HepG2 (cell line): ENCODE data around the gene FHDC1. TPM values are rescaled to one million over a fixed set of nuclear protein-coding genes. Genes with fewer than 3 reads are reported as not detected.

Experiments
- ATAC-seq: fragments of 200-7000 bp; cut with Tn5 transposase; 3 replicates; pipeline ENCODE4 v1.9.1; 2020; ENCODE audit warnings: mild to moderate bottlenecking, moderate library complexity
- BruUV-seq: library from RNA; stranded (reverse); fragments of 400-500 nt; replicated peaks from 2 replicates; lab custom pipeline; 2021; lab: Mats Ljungman, UMichigan
- CTCF ChIA-PET: fragments of 300-600 bp; formaldehyde crosslinking; extraction: SDS; loops from one replicate; lab custom pipeline; 2021; ENCODE audit warnings: low total read pairs, inconsistent platforms, low intra/inter-chr PET ratio; lab: Yijun Ruan, JAX
- POLR2A ChIA-PET: fragments of 350-600 bp; sonication (Branson Sonifier 250); formaldehyde crosslinking; loops from one replicate; lab custom pipeline; 2020; ENCODE audit warnings: antibody characterized with exemption, inconsistent platforms; lab: Yijun Ruan, JAX
- DNase-seq: peaks from one replicate; pipeline ENCODE4 v3.0.0-alpha.2; 2015; ENCODE audit warnings: low spot score
- FAIRE-seq: peaks from 3 replicates; lab custom pipeline; 2011; peaks lifted over from hg19 to GRCh38; lab: Jason Lieb, UNC
- H2AFZ ChIP-seq: one replicate; pipeline ENCODE4 v1.6.1; 2011; ENCODE audit warnings: low read length, inconsistent platforms
- H3K27ac ChIP-seq: fragments of 300-600 bp; 3 replicates; pipeline ENCODE4 v1.8.0; 2011; ENCODE audit warnings: mixed run types, mild to moderate bottlenecking, mixed read lengths, low read length, inconsistent platforms; ENCODE audit not compliant: insufficient read depth; ENCODE audit errors: extremely low read length
- H3K27me3 ChIP-seq, 2 experiments: fragments of 200-600 bp in 1 of 2; 2 replicates in 1 of 2; 3 replicates in 1 of 2; pipeline versions ENCODE4 v1.6.0 to v1.8.0; 2011; ENCODE audit warnings: low read length in 2 of 2, mild to moderate bottlenecking in 2 of 2, moderate library complexity in 2 of 2, inconsistent platforms in 1 of 2; ENCODE audit not compliant: insufficient read depth in 2 of 2, control insufficient read depth in 1 of 2
- H3K36me3 ChIP-seq, 2 experiments: fragments of 200-600 bp in 1 of 2; replicated peaks in 1 of 2; 2 replicates in 1 of 2; 3 replicates in 1 of 2; pipeline versions ENCODE4 v1.5.1 to v1.8.0; 2011; ENCODE audit warnings: low read length in 2 of 2, inconsistent platforms in 1 of 2; ENCODE audit not compliant: insufficient read depth in 2 of 2, control insufficient read depth in 1 of 2
- H3K4me1 ChIP-seq: 2 replicates; pipeline ENCODE4 v1.5.1; 2012; ENCODE audit warnings: low read length, inconsistent platforms; ENCODE audit not compliant: insufficient read depth
- H3K4me2 ChIP-seq: 2 replicates; pipeline ENCODE4 v1.6.0; 2011; ENCODE audit warnings: low read depth, low read length, inconsistent platforms
- H3K4me3 ChIP-seq, 3 experiments: fragments of 200-600 bp in 1 of 3; sonication (generic), shearing (Covaris generic) in 1 of 3; replicated peaks in 1 of 3; 2 replicates each; pipeline ENCODE4 v1.5.1; 2011 to 2016; ENCODE audit warnings: low read length in 3 of 3, inconsistent platforms in 2 of 3, low read depth in 2 of 3, mild to moderate bottlenecking in 2 of 3, control low read depth in 1 of 3, mixed read lengths in 1 of 3; ENCODE audit not compliant: insufficient read depth in 1 of 3
- H3K79me2 ChIP-seq: one replicate; pipeline ENCODE4 v1.6.1; 2011; ENCODE audit warnings: low read length, inconsistent platforms; ENCODE audit not compliant: insufficient read depth
- H3K9ac ChIP-seq: 2 replicates; pipeline ENCODE4 v1.6.0; 2011; ENCODE audit warnings: mild to moderate bottlenecking, low read depth, low read length, inconsistent platforms; ENCODE audit not compliant: insufficient read depth
- H3K9me3 ChIP-seq: 2 replicates; pipeline ENCODE4 v1.5.1; 2012; ENCODE audit warnings: mild to moderate bottlenecking, low read length
- H4K20me1 ChIP-seq: 2 replicates; pipeline ENCODE4 v1.6.0; 2011; ENCODE audit warnings: inconsistent platforms, mild to moderate bottlenecking, low read length, moderate library complexity; ENCODE audit not compliant: insufficient read depth
- CCAR2 ChIP-seq: fragments of 200-400 bp; formaldehyde crosslinking; optimal IDR thresholded peaks from 2 replicates; pipeline ENCODE3; 2018; ENCODE audit warnings: low read depth, mild to moderate bottlenecking, low read length, moderate library complexity
- PATZ1 ChIP-seq: sonication (generic); formaldehyde crosslinking; IDR thresholded peaks from 2 replicates; pipeline ENCODE4 v1.4.0; 2020; ENCODE audit warnings: missing genetic modification reagents
- SOX5 ChIP-seq: IDR thresholded peaks from 2 replicates; pipeline ENCODE4 v1.6.1; 2016; ENCODE audit warnings: borderline replicate concordance
- ZNF451 ChIP-seq: sonication (generic); formaldehyde crosslinking; IDR thresholded peaks from 2 replicates; pipeline ENCODE4 v1.5.0; 2020; ENCODE audit warnings: mild to moderate bottlenecking, missing genetic modification reagents
- ZNF75D ChIP-seq: sonication (generic); formaldehyde crosslinking; IDR thresholded peaks from 2 replicates; pipeline ENCODE4 v1.8.1; 2023; ENCODE audit warnings: missing genetic modification reagents, mild to moderate bottlenecking, borderline replicate concordance
- WGBS: methylation state at CpG from one replicate; pipeline ENCODE4 v1.1.6; 2017; ENCODE audit warnings: low lambda C conversion rate; 5-methylcytosine and 5-hydroxymethylcytosine counted together
- in situ Hi-C: cut with HindIII; loops from 2 replicates; pipeline ENCODE4 v1.10.0; 2017; ENCODE audit warnings: low pct_unique_long_range_greater_than_20kb; ENCODE audit not compliant: extremely low pct_ligation_motif_present
- intact Hi-C: fragments of 100-400 bp; cut with micrococcal nuclease; formaldehyde crosslinking; loops from one replicate; pipeline ENCODE4 v1.10.0; 2022; ENCODE audit not compliant: unreplicated experiment
- polyA plus RNA-seq, 8 experiments: library from polyadenylated mRNA; depleted of rRNA in 3 of 8; stranded (reverse) in 7 of 8; unstranded in 1 of 8; fragments of >200 nt; fragmentation: Illumina TruSeq in 4 of 8; extraction: Trizol in 4 of 8; gene quantifications; 2 replicates each; pipeline versions ENCODE4 v1.2.1 to v1.2.3, GENCODE V29; 2011 to 2016; ENCODE audit warnings: low read depth in 4 of 8, missing spikeins in 1 of 8, mixed read lengths in 1 of 8; ENCODE audit not compliant: insufficient read depth in 1 of 8
- total RNA-seq, 5 experiments: library from RNA; depleted of rRNA; stranded (reverse); fragments of >200 nt; fragmentation: Illumina TruSeq; extraction: Trizol; gene quantifications; 2 replicates each; pipeline ENCODE4 v1.2.3, GENCODE V29; 2016; ENCODE audit warnings: low read depth in 1 of 5
- TF ChIP-seq, protein P1 (sequence below): sonication (generic); formaldehyde crosslinking; IDR thresholded peaks from 2 replicates; pipeline ENCODE4 v1.5.1; 2020; ENCODE audit warnings: mild to moderate bottlenecking, missing genetic modification reagents, moderate library complexity

The FHDC1 gene
- total and polyA plus RNA-seq, 2 of the 13 experiments (the other 11 are each of a cell fraction or from before 2014, with no cell fraction given): 0.07 to 0.15 TPM

GRCh38 chr4:152947311-152947710 is 11.2 kb downstream of the FHDC1 start:
- ChIA-PET POLR2A (no interaction called here), CTCF (no interaction called here)

More at GRCh38 chr4:152947311-152947710, 11.2 kb downstream of the FHDC1 start:
- WGBS: 87% methylated on average over 2 of the region's 2 CpGs
- in situ Hi-C loops: no loop called here
- no peaks in the 10 kb centered on the region for H4K20me1 ChIP-seq
- no peaks in the 10 kb centered on the region for H3K9me3 ChIP-seq
- DNase-seq (no peak), FAIRE-seq (no peak), ATAC-seq (no peak)
- H3K4me3 ChIP-seq: no peak overlapping the region
- H3K27me3 ChIP-seq: peaks cover 0 to 4% of the 10 kb centered on the region in 2 experiments; a peak in 1 of 5 replicates
- intact Hi-C loops: no loop called here
- no peak overlapping the region for H3K4me2 ChIP-seq
- H3K4me1 ChIP-seq: peaks cover 18% of the 10 kb centered on the region
- TF ChIP-seq CCAR2: no peak
- no peak for TF ChIP-seq SOX5 (CRISPR knock-in tag)
- no peak for TF ChIP-seq PATZ1 (CRISPR knock-in tag)
- no peak for TF ChIP-seq ZNF451 (CRISPR knock-in tag)
- TF ChIP-seq, protein P1, sequence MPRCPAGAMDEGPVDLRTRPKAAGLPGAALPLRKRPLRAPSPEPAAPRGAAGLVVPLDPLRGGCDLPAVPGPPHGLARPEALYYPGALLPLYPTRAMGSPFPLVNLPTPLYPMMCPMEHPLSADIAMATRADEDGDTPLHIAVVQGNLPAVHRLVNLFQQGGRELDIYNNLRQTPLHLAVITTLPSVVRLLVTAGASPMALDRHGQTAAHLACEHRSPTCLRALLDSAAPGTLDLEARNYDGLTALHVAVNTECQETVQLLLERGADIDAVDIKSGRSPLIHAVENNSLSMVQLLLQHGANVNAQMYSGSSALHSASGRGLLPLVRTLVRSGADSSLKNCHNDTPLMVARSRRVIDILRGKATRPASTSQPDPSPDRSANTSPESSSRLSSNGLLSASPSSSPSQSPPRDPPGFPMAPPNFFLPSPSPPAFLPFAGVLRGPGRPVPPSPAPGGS (CRISPR knock-in tag): no peak
- no peak for TF ChIP-seq ZNF75D (CRISPR knock-in tag)
- no peak overlapping the region for H3K9ac ChIP-seq
- no peaks in the 10 kb centered on the region for H3K79me2 ChIP-seq
- H2AFZ ChIP-seq: no peak overlapping the region
- BruUV-seq: no TSS peak
- H3K27ac ChIP-seq: no peak overlapping the region
- no peaks in the 10 kb centered on the region for H3K36me3 ChIP-seq
